ENCODE measurements around the gene PROCR.

PROCR gene
- total RNA-seq: 0.55 to 2.9 (median 1.8) reads per million in 9 experiments

DNA sequence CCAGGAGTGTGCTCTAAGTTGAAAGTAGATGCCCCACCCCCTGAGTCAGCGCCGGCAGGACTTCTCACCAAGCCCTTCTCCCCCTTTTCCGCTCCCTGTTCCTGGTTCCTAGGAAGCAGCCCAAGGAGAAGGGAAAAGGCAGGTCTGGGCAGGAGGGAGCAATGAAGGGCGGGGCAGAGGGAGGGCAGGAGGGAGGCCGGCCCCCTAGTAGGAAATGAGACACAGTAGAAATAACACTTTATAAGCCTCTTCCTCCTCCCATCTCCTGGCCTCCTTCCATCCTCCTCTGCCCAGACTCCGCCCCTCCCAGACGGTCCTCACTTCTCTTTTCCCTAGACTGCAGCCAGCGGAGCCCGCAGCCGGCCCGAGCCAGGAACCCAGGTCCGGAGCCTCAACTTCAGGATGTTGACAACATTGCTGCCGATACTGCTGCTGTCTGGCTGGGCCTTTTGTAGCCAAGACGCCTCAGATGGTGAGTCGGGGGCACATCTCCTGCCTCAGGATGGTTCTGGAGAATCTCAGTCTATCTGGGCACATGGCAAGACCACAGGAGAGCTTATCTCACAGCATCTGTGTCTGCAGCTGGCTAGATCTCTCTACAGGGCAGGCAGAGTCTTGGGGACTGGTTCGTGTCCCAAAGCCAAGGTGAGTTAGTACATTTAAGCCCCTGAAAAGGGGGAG, at the start of gene PROCR:
Gene PROCR (plus strand): TSS at position 320 of the 681 bp plus-strand sequence. CDS start 83 bp downstream, at position 403.
- H3K9me3 Mint-ChIP-seq: no peaks in the 10 kb centered on the region
- H3K27ac Mint-ChIP-seq: peak within 1 kb of the TSS; percentile 50 to 91
- H3K27me3 Mint-ChIP-seq: no peaks in the 10 kb centered on the region
- ATAC-seq (replicated peaks) (peak; percentile 77), DNase-seq (no peak)
- peaks cover 4% of the 10 kb centered on the region for H3K36me3 Mint-ChIP-seq (ENCODE audit: insufficient read depth)
- peaks cover 22 to 24% of the 10 kb centered on the region in 2 donors for H3K4me1 Mint-ChIP-seq (ENCODE audit: low read depth in 2 of 2)
- H3K4me3 Mint-ChIP-seq: peak within 1 kb of the TSS; percentile 72 to 82

DNA sequence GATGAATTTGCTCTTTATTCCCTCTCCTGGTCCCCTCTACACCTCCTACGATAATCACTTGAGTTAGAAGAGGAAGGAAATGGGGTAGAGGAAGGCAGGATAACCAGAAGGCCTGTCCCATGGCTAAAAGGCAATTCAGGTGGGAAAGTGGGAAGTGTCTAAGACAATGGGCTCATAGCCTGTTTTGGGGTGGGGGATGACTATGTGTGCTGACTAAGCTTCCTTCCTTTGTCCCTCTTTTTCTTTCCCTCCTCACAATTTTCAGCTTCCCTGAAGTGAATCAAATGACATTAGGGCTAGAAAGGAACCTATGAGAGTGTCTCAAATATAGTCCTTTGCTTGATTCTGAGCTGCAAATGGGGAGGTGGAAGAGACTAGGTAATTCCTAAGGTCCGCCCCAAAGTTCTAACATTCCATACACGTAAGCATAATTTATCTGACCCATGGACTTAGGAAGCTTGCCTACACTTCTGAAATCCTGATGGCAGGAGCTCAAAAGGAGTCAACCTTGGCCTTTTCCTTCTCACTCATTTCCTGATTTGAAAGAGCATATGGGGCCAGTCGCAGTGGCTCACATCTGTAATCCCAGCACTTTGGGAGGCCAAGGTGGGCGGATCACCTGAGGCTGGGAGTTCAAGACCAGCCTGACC, 49.0 kb upstream of the PROCR start:
- no peaks in the 10 kb centered on the region for H3K27me3 Mint-ChIP-seq
- H3K27ac Mint-ChIP-seq: peak overlapping the region in 1 of 2 donors; percentile 26

DNA sequence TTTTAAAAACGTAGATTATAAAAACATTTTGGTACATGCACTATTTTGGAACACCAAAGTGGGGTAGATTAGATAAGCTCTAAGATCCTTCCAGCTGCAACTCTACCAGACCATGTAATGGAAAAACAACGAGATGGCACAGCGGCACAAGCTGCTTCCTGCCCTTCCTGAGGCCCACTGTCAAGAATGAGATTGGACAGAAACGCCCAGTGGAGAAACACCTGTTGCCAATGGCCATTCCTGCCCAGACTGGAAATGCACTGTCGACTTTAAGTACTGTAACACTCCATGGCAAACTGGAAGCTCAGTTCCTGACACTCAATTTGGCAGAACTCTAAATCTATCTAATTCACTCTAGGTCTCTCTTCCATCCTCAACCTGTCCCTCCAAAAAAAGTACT, 46.1 kb upstream of the PROCR start:
- H3K4me1 Mint-ChIP-seq (ENCODE audit: low read depth in 2 of 2): no peaks in the 10 kb centered on the region

More for the DNA sequence above, 49.0 kb upstream of the PROCR start:
- Mint-ChIP-seq H3K9me3 (no peaks in the 10 kb centered on the region), H3K4me1 (ENCODE audit: low read depth in 2 of 2) (no peaks in the 10 kb centered on the region), H3K36me3 (ENCODE audit: insufficient read depth) (peaks cover 95% of the 10 kb centered on the region), H3K4me3 (no peak overlapping the region)
- ATAC-seq (replicated peaks) (no peak), DNase-seq (no peak)

DNA sequence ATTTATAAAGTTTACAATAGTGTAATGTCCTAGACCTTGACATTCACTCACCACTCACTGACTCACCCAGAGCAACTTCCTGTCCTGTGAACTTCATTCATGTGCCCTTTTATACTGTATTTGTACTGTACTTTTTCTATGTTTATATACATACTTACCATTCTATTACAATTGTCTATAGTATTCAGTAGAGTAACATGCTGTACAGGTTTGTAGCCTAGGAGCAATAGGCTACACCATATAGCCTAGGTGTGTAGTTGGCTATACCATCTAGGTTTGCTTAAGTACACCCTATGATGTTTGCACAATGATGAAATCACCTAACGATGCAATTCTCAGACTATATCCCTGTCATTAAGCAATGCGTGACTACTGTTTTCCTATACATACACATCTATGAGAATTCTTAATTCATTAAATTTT, 42.2 kb upstream of the PROCR start:
- H3K4me3 Mint-ChIP-seq: no peak overlapping the region
- H3K36me3 Mint-ChIP-seq (ENCODE audit: insufficient read depth): peaks cover 89% of the 10 kb centered on the region
- no peaks in the 10 kb centered on the region for H3K9me3 Mint-ChIP-seq
- ATAC-seq (replicated peaks) (no peak), DNase-seq (no peak)
- no peaks in the 10 kb centered on the region for H3K27me3 Mint-ChIP-seq
- H3K4me1 Mint-ChIP-seq (ENCODE audit: low read depth in 2 of 2): no peaks in the 10 kb centered on the region
- H3K27ac Mint-ChIP-seq: no peak overlapping the region

More for the DNA sequence above, 46.1 kb upstream of the PROCR start:
- no peak for DNase-seq
- Mint-ChIP-seq H3K36me3 (ENCODE audit: insufficient read depth) (peaks cover 88% of the 10 kb centered on the region), H3K27ac (peak overlapping the region in 1 of 2 donors; percentile 4), H3K9me3 (no peaks in the 10 kb centered on the region), H3K4me3 (no peak overlapping the region), H3K27me3 (no peaks in the 10 kb centered on the region)
- ATAC-seq (replicated peaks): no peak

DNA sequence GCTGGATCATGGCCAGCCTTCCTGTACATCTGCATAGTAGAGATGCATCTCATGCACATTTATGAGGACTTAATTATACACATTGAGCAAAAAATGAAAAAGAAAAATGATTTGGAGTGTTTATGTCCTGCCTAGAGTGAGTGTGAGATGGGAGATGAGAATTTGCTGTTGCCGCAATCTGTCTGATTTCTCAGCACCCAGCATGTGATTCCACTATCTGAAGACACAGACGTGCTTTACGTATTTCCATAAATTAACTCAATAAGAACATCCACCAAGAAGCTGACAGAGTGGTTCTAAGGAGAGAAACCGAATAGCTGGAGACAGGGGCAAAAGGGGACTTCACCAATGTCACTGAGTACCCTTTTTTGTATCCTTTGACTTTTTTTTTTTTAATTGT, 39.9 kb upstream of the PROCR start:
- Mint-ChIP-seq H3K4me1 (ENCODE audit: low read depth in 2 of 2) (no peaks in the 10 kb centered on the region), H3K36me3 (ENCODE audit: insufficient read depth) (peaks cover 89% of the 10 kb centered on the region), H3K9me3 (no peaks in the 10 kb centered on the region), H3K27ac (peak overlapping the region in 1 of 2 donors; percentile 38), H3K4me3 (no peak overlapping the region), H3K27me3 (no peaks in the 10 kb centered on the region)
- ATAC-seq (replicated peaks): no peak
- DNase-seq: no peak

DNA sequence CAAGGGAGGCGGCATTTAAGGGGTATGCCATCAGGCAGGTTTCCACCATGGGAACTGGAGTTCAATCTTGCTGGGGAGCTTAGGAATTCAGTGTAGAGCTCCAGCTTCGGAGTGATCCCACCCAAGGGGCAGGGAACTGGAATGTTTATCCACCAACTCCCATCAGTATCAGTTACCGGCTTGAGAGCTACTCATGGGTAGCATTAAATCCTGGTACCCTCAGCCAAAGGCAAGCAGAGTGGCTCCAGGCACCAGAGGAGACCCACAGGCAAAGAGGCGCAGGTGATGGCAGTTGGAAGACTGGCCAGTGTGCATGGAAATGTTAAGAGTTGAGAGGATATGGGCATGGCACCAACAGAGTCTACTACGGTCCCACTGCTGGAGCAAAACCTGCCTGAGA, 38.8 kb upstream of the PROCR start:
- ATAC-seq (replicated peaks) (no peak), DNase-seq (no peak)
- H3K4me1 Mint-ChIP-seq (ENCODE audit: low read depth in 2 of 2): no peaks in the 10 kb centered on the region
- peaks cover 88% of the 10 kb centered on the region for H3K36me3 Mint-ChIP-seq (ENCODE audit: insufficient read depth)
- H3K27ac Mint-ChIP-seq: no peak overlapping the region
- H3K9me3 Mint-ChIP-seq: no peaks in the 10 kb centered on the region
- no peak overlapping the region for H3K4me3 Mint-ChIP-seq
- H3K27me3 Mint-ChIP-seq: no peaks in the 10 kb centered on the region

DNA sequence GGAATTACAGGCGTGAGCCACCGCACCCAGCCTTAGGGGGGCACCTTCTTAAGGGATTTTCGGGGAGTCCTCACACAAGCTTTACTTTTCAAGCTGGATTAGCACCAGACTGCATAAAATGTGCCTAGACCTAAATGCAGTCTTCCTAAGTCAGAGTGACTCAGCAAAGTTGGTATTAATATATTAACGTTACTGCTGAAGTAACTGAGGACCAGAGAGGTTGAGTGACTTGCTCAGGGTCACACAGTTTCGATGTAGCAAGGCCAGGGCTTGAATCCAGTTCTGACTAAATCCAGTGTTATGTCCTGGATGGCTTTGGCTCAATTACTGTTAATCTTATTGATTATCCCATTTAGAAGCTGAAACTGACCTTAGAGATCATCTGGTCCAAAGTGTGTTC, 38.1 kb upstream of the PROCR start:
- DNase-seq: no peak
- Mint-ChIP-seq H3K9me3 (no peaks in the 10 kb centered on the region), H3K4me1 (ENCODE audit: low read depth in 2 of 2) (no peaks in the 10 kb centered on the region), H3K27me3 (no peaks in the 10 kb centered on the region), H3K27ac (no peak overlapping the region), H3K4me3 (no peak overlapping the region), H3K36me3 (ENCODE audit: insufficient read depth) (peaks cover 86% of the 10 kb centered on the region)
- no peak for ATAC-seq (replicated peaks)

DNA sequence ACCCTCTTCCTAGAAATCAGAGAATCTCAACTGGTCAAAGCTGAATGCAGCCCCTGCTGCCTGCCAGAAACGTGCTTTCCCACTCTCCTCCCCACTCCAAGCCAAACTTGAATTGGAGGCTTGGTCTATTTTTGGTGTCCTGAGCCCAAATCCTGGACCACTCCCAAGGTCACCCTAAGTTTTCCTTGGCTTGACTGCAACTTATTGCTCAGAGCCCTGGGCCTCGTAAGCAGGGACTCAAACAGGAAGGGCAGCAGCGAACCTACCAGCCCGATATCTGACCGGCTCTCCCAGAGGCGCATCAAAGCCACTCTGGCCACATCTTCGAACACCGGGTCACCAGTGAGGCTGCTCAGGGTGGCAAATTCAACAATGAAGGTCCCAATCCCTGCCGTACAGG, 37.4 kb upstream of the PROCR start:
- DNase-seq (no peak), ATAC-seq (replicated peaks) (no peak)
- no peaks in the 10 kb centered on the region for H3K9me3 Mint-ChIP-seq
- H3K4me3 Mint-ChIP-seq: no peak overlapping the region
- H3K36me3 Mint-ChIP-seq (ENCODE audit: insufficient read depth): peaks cover 87% of the 10 kb centered on the region
- no peak overlapping the region for H3K27ac Mint-ChIP-seq
- H3K4me1 Mint-ChIP-seq (ENCODE audit: low read depth in 2 of 2): no peaks in the 10 kb centered on the region
- H3K27me3 Mint-ChIP-seq: no peaks in the 10 kb centered on the region

DNA sequence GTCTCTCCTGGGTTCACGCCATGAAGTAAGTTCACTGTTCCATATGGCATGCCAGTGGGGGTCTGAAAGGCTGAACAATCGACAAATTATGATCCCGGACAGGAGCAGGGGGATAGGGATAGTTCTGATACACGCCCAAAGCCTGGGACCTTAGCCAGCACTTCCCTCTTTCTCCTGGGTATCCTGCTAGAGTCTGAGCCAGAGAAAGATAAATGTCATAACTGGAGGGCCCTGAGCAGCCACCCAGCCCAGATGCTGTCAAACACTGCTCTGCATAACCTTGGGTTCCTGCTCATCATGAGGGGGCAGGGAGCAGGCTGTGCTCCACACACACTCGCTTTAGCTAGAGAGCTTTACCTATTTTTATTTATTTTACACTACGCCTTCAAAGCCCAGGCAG, 37.0 kb upstream of the PROCR start:
- Mint-ChIP-seq H3K9me3 (no peaks in the 10 kb centered on the region), H3K27ac (peak overlapping the region in 1 of 2 donors; percentile 22), H3K4me3 (no peak overlapping the region), H3K4me1 (ENCODE audit: low read depth in 2 of 2) (peaks cover 0 to 2% of the 10 kb centered on the region in 2 donors), H3K27me3 (no peaks in the 10 kb centered on the region), H3K36me3 (ENCODE audit: insufficient read depth) (peaks cover 91% of the 10 kb centered on the region)
- ATAC-seq (replicated peaks): no peak
- DNase-seq: no peak

DNA sequence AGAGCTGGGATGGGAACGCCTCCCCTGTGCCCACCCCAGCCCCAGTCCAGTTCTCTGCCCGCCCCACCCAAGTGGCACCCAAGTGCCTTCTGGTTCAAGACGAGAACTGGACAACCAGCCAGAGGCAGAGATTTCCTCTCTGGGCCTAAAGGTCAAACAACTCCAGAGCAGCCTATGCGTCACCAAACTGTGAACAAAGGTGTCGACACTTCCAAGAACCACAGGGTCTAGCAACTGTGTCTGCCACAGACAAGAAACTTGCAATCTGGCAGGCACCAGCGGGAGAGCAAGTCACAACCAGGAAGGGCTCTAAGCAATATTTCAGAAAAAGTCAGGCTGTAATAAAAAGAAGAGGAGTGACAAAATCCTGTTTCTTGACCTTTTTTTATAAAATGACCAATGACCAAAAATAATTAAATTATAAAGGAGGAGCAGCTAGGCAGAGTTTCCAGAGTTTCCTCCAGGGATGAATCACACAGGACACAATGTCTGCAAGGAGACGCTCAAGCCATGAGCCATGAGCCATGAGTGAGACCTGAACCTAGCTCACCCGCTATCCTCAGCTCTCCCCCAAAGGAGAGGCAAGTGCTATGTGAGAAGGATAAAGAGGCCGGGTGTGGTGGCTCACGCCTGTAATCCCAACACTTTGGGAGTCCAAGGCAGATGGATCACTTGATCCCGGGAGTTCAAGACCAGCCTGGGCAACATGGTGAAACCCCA, 35.8 kb upstream of the PROCR start:
- H3K4me1 Mint-ChIP-seq (ENCODE audit: low read depth in 2 of 2): peaks cover under 1 to 11% of the 10 kb centered on the region in 2 donors
- peak overlapping the region in 1 of 2 donors; percentile 29 for H3K27ac Mint-ChIP-seq
- DNase-seq (no peak), ATAC-seq (replicated peaks) (no peak)
- H3K9me3 Mint-ChIP-seq: no peaks in the 10 kb centered on the region
- H3K4me3 Mint-ChIP-seq: no peak overlapping the region
- peaks cover 96% of the 10 kb centered on the region for H3K36me3 Mint-ChIP-seq (ENCODE audit: insufficient read depth)
- H3K27me3 Mint-ChIP-seq: no peaks in the 10 kb centered on the region

DNA sequence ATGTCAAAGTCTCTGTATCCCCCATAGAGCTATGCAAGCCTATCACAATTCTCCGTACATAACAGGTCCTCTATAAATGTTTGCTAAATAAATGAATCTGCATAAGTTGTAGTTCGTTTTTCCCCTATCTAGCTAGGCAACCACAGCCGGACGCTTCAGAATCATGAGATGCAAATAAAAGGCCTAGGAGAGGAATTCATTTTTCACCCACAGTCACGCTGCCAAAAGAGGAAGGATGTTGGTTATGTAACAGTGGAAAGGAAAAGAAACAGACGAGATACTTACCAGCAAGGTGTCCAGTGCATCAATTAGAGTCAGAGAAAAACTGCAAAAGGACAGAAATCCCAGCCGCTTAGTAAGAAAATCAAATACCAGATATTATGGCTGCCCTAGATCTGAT, 27.2 kb upstream of the PROCR start:
- H3K27me3 Mint-ChIP-seq: no peaks in the 10 kb centered on the region
- peak overlapping the region; percentile 23 to 64 for H3K4me3 Mint-ChIP-seq
- DNase-seq (peak in 2 of 3 experiments; percentile 21 to 34), ATAC-seq (replicated peaks) (peak; percentile 42)
- peaks cover 48% of the 10 kb centered on the region for H3K36me3 Mint-ChIP-seq (ENCODE audit: insufficient read depth)
- H3K4me1 Mint-ChIP-seq (ENCODE audit: low read depth in 2 of 2): peaks cover 29 to 47% of the 10 kb centered on the region in 2 donors
- peak overlapping the region in 1 of 2 donors; percentile 91 for H3K27ac Mint-ChIP-seq
- no peaks in the 10 kb centered on the region for H3K9me3 Mint-ChIP-seq

DNA sequence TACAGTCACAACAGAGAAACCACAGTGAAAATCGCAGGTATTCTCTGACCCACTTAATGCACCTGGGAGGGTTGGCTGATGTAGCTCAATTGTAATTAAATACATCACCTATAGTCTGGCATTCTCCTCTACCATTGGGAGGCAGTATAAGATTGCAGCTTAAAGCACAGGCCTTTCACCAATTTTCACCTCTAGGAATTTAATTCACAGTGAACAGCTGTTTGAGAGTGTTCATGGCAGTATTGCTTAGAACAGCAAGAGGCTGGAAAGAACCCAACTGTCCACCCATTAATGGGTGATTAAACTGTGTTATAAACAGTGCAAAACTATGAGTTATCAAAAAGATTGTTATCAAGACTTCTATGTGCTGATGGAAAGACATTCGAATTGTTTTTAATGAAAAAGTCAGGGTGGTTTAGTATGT, 26.7 kb upstream of the PROCR start:
- Mint-ChIP-seq H3K27me3 (no peaks in the 10 kb centered on the region), H3K4me3 (peak overlapping the region; percentile 64 to 95), H3K36me3 (ENCODE audit: insufficient read depth) (peaks cover 44% of the 10 kb centered on the region), H3K4me1 (ENCODE audit: low read depth in 2 of 2) (peaks cover 29 to 43% of the 10 kb centered on the region in 2 donors), H3K9me3 (no peaks in the 10 kb centered on the region), H3K27ac (peak overlapping the region; percentile 91 to 92)
- DNase-seq: peak; percentile 15 to 41 (median 36)
- ATAC-seq (replicated peaks): peak; percentile 72

DNA sequence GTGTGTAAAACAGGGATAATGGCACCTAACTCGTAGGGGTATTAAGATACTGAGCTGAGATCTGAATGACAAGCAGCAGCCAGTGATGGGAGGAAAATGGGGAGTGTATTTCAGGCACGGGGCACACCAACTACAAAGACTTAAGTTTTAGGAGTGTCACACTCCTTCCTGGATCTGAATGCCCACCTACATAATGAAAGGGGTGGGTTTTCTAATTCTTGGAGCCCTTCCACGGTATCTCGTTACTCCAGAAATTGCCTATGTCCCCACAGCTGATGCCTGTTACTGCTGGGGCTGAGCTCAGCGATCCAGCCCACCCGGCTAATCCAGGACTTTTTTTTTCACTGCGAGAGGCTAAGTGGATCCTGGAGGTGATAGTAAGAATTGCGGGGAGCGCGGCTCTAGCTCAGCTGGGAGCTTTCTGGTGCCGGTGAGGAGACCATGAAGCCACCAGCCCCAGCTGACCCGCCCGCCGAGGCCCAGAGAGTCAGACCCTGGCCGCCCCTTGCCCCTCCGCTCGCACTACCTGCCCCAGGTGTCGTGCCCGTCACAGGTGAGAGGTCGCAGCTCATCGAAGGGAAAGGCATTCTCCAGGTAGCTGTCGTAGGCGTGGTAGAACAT, 25.5 kb upstream of the PROCR start:
- Mint-ChIP-seq H3K4me3 (peak overlapping the region; percentile 95 to 96), H3K36me3 (ENCODE audit: insufficient read depth) (peaks cover 31% of the 10 kb centered on the region), H3K9me3 (no peaks in the 10 kb centered on the region), H3K4me1 (ENCODE audit: low read depth in 2 of 2) (peaks cover 27 to 33% of the 10 kb centered on the region in 2 donors), H3K27me3 (no peaks in the 10 kb centered on the region), H3K27ac (peak overlapping the region; percentile 92 to 97)
- ATAC-seq (replicated peaks): no peak
- no peak for DNase-seq

Data from effector memory CD8-positive, alpha-beta T cell (primary cell).